ENCODE measurements around the gene GNAI1.

The GNAI1 gene

DNA sequence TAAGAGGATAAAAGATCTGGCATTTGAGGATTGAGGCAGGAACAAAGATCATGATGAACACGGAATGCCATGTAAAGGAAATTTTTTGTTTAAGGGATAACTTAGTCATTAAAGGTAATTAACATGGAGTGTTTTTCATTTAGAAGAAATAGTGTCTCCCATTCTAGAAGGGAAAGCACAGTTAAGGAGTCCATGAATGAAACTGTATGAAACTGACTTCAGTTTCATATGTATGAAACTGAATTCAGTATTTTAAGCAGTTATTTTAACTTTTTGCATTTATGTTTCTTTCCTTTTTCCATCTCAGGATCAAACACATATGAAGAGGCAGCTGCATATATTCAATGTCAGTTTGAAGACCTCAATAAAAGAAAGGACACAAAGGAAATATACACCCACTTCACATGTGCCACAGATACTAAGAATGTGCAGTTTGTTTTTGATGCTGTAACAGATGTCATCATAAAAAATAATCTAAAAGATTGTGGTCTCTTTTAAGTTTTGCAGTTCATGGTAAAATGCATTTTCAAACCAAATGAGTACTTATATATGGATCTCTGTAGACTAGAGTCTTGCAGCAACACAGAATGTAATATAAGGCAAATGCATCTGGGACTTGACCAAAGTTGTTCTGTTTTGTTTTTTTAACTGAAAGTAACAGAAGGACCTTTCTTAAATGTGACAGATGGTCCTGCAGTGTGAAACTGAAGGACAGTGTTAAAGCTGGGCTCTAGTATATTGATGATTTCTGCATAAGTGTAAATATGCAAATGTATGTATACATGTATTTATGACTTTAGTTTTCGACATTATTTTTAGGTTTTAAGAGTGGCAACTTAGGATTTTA lies 82.6 kb downstream of the GNAI1 start:
- no peak for DNase-seq

DNA sequence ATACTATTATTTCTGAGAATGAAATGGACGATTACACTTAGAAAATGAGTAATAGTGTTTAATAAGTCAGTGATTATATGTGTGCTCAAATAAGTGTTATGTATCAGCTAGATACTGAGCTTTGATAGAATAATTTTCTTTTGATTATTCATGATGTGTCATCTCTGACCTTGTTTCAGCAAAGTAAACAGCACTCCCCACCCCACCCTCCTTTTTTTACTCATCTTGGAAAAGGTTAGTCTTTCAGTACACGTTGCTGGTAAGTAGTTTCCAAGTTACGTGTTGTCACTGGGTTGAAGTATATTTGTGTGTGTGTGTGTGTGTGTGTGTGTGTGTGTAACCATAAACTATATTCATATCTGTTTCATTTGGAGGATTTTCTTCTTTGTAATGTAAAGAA lies 84.1 kb downstream of the GNAI1 start:
- DNase-seq, result no peak

DNA sequence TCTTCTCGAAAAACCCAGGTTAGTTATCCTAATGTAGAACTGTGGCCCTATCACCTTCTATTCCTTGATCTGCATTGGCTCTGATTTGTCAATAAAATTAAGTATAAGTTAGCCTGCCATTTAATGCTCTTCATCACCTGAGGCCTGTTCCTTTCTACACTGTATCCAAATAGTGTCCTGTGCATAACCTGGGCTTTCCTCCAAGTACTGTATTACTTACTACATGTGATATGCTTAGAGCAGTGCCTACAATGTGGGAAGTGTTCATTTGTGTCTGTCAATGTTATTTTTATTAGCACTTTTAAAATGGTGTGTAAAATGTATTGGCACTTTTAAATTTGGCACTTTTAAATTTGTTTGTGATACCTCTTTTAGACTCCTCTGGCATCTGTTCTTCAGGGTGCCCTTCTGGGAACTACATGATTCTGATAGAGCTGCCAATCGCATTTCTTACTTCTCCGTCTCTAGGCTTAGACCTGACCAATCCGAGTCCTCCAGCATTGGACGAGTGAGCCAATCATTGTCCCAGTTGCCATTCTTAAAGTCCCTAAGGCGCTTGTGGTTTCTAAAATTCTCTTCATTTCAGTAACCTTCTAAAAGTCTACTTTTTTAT lies 85.5 kb downstream of the GNAI1 start:
- DNase-seq, result no peak

DNA sequence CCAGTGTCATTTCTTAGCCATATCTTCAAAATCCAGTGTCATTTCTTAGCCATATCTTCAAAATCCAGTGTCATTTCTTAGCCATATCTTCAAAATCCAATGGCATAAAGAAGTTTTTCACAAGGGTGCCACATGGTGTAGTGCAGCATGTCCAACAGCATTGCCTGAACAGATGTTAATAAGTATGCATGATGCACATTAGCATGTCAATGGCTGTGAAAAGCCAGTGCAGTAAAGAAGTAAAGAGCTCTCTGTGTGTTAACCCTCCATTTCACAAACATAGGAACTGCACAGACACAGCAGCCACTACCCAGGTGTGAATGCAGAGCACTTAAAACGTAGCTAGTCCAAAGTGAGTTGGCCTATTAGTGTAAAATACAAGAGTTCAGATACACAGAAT lies 89.8 kb downstream of the GNAI1 start:
- no peak for DNase-seq

DNA sequence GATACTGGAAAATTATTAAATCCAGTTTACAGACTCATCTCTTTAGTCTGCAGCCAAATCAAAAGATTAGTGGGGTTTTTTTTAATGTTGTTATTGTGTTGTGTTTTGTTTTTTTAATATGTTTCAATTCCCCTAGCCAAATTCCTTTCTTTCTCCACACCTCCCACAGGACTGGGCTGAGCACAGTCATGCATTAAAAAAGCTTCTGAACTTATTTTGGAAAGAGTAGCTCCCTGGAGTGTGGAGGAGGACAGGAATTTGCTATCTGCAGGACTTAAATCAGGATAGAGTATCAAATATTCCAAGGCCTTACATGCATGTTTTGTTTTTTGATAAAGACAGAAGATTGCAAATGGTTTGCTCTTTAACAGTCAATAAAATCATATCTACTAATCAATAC lies 90.7 kb downstream of the GNAI1 start:
- no peak for DNase-seq

DNA sequence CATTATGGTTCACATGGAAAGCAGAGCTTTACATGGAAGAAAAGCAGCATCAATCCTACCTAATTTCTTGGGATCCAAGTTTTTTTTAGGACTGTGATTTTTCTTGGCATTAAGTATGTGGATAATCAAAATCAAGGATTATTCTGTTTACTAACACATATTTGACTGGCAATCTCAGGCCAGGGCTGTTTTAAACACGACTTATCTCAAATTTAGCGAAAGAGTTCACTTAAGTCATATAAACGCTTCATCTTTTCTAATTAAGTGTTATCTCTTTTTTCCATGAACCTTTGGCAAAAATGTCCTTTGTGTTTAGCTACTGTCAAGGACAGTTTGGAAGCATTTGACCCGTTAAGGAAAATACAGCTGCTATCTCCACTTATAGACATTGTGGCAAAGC lies 92.0 kb downstream of the GNAI1 start:
- DNase-seq, result no peak

DNA sequence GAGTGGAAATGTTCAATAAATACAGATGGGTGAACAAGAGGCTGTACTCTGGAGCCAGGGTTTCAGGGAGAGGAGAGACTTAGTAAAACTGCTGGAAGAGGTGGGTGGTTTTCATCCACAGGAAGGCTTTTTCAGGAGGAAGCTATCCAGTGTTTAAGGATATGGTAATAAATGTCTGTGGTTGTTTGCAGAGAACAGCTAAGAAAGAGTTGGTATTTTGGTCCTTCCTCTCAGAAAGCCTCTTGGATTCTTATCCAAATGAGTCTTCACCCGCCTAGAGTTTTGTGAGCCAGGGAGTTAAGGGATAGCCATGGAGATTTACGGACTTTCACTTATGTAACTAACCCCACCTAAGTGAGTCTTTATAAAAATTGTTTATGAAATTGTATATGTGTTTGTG lies 95.7 kb downstream of the GNAI1 start:
- DNase-seq, result no peak

DNA sequence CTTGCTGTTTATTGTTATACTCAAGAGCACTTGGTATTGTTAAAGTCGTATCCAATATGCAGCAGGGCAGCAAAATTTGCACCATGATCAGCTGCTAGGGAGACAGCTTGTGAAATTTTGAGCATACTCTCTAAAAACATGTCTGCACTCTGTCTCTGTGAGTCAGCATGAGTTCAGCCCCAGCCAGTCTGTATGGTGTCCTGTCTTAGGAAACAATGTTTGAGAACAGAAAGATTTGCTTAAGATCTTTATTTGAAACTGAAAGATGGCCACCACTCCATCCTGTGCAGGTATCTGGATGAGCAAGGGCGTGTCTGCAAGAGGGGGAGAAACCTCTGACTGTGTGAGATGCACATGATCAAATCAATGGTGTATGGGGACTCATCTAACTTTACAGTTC lies 97.1 kb downstream of the GNAI1 start:
- DNase-seq, result no peak

DNA sequence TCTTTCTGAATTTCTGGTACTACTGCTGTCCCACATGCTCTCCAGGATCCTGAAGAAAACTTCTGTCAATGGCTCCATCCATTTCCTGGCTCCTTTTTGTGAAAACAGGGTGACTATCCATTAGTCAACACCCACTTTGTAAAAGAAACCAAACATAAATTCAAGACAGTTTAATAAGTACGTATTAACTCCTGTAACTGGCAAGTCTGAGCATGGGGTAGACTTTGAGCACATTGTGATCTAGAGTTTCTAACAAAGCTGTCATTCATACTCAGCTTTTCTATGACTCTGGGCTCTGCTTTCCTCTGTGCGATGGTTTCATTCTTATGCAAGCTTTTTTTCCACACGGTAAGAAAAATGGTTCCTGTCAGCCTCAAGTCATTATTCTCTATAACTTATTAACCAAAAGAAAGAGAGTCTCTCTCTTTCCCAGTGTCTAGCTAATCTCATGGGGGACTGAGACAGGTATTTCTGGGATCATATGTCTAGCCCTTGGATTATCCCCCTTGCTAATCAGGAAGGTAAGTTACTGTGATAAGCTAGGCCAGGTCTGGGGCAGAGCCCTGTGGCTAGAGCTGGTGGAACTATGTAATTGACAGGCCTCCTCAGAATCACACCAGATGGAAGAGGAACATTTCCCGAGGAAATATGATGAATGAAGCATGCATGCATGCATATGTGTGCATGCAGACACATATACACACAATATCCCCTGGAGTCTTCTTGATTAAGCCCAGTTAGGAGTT lies 98.5 kb downstream of the GNAI1 start:
- no peak for DNase-seq

DNA sequence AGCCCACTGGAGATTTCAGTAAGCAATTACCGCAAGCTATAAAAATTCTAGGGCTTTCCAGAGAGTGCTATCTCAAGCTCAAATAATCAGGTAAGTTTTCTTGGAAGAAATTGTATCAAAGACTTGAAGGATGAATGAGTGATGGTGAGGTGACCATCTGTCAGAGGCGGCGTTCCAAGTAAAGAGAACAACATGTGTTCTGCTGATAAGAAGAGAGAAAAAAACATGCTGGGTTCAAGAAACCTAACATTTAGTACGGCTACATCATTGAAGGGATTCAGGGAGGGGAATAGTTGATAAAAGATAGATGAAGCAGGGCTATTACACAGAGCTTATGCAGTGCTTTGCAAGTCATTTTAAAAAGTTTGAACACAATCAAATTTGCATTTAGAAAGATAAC lies 100.7 kb downstream of the GNAI1 start:
- no peak for DNase-seq

DNA sequence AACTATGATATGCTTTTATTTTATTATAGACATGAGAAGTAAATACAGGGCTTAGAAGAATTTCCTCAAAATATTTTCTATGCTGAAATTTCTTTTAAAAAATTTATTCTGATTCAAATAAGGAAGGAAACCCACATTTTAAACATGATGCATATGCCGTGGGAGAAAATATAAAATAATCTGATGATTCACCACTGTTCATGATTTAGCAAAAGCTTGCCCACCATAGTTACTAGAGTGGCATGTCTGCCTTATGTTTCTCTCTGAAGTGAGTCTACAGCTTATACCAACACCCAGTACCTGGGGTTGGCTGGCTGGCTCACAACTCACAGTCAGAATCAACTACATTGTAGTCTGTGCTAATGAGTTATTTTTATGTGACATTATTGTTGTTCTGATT lies 102.0 kb downstream of the GNAI1 start:
- no peak for DNase-seq

DNA sequence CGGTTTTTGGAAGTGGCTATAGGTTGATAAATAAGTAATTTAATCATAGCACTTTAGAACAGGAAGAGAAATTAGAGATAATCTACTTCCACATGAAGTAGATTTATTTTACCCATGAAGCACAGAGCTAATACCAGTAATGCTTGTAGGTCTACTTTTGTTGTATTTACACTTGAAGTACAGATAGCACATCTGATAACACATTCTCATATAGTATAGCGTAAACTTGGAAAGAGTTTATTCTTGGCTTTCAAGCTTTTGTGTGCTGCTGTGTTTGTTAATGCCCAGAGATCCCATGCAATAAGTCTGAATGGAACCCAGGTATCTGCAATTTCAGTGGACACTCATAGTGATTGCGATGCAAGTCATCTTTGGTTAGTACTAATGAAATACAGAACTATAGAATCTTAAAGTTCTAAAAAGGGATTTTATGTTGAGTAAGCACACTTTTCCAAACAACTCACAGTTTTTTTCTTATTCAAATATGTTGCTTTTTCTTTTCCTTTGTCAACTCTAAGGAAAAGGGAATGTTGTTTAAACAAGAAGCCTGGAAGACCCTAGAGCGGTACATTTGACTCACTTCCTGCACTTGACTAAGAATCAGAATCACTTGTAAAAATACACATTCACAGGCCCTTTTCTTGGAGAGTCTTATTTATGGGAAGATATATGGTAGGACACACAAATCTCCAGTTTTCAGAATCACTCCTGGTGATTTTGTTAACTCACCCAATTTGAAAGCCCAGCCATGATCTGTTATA lies 105.8 kb downstream of the GNAI1 start:
- no peak for DNase-seq

DNA sequence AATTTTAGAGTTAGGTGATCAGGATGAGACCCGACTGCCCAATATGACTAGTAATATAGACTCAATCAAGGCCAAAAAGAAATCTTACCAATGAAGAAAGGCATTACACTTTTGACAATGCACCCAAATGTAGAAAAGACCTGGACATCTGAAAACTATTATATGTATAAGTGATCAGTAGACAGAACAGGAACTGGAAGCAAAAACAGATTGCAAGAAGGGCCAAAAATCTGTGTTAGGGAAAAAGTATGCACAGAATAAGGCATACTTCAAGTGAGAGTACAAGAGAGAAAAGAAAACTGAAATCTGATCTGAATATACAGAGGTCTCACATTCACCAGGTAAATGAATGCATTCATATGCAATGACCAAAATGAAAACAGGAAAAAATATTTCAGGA lies 107.0 kb downstream of the GNAI1 start:
- DNase-seq, result no peak

DNA sequence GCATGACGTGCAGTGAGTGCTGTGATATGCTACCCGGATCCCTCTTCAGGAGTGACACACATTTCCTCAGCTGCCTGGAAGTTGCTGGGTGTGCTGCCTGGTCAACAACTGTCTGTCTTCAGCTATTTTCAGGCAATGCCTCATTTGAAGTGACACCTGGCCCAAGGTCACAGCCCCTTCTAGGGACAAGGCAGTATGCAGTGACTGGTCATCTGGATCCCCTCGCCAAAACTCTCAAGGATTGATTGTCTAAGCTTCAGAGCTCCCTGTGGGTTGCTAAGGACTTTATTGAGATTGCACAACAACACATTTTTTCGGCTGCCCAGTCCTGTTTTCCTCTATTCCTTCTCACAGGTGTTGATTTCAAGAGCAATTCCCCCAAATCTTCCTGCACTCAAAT lies 108.8 kb downstream of the GNAI1 start:
- DNase-seq, result no peak

DNA sequence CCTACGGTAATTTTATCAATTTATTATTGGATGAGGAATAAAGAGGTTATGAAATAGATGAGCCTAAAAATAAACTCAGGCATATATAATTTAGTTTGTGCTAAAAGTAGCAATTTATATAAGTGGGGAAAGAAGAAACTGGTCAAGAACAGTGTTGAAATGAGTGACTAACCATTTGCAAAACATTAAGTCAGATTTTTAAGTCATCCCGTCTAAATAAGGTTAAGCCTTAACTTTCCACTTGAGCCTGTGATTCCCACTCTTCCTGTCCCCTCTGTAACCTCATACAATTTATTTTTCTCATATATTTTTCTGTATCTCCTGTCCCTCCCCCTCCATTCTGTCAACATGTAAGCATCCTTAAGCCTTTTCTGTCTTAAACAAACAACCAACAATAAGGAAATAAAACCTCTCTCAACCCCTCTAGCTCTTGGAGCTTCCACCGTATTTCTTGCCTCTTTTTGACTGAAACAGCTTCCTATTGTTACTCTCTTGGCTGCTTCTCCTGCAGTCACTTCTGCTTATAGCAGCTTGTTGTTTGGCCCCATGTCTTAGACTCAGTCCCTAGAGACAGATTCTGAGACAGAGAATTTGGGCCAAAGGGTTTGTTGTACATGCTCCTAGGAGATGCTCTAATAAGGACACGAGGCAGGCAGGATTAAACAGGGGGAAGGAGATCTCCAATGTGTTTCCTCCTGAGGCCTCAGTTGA lies 109.7 kb downstream of the GNAI1 start:
- DNase-seq, result no peak

DNA sequence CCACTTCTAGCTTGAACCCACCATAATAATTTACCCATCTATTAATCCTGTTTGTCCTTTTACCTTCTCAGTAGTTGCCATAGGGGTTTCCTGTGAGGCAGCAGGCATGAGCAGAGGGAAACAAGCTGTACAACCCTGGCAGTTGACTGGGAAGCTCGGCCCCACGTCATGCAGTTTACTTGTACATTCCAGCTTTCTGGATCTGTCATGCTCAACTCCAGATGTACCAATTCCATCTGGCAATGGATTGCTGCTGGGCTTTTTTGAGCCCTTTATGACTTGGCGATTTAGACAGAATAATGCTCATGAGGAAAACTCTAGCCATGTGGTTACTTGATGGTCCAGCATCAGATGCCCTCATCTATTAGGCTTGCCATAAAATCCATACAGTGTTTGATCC lies 112.5 kb downstream of the GNAI1 start:
- DNase-seq, result no peak

DNA sequence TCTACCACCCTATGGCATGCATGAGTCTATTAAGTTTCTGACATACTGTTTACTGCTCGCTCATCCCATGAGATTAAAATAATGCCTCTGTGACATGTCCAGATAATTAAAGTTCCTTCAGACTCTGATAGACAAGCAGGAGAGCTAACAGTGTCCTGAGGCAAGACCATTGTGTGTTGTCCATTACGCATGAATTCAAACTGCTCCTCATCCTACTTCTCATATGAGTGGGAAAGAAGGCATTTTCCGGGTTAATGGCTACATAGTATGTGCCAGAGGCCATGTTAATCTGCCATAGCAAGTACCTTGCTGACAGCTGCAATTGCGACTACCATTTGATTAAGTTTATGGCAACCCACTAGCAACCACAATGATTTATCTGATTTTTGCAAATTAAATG lies 113.3 kb downstream of the GNAI1 start:
- DNase-seq, result no peak

DNA sequence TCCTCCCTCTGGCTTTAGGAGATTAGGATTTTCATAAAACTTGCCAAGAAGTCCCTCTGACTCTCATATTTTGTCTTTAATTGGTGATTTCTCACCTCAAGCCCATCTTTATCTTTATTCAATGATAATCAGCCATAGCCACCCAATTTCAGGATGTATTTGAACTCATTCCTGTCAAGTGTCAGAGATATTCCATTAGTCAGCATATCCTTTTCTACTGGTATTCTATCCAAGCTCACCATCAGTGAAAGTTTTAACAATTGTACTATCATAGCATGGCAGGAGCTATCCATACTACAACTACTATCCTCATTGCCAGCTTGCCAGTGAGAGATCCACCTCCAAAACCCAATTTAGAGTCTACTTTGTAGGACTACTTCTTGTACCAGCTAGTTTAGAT lies 114.6 kb downstream of the GNAI1 start:
- no peak for DNase-seq

DNA sequence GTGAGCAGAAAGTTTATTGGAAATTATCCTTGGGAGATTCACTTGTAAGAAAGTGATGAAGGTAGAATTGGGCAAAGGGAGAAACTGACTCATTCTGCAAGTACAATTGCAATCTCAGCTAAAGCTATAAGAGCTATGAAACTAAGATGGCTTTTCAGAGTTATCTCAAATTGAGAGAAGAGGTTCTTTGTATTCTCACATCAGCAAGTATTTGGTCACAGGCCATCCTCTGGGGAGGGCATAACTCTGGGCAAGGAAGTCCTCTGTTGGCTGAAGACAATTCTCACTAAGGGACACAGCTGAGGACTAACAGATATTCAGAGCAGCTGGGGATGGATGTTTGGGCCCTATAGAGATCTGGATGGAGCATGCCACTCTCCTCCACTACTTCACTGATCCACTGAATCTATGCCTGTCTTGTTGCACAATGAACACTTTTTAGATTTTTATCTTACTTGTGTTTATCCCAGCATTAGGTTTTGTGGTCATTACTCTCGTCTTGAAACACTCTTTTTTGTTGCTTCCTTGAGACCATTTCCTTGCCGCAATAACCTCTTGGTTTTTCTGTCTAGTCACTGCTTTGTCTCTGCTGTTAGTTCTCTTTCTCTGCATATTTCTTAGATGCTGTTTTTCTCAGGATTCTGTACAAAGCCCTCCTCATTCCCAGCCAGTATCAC lies 115.1 kb downstream of the GNAI1 start:
- DNase-seq, result no peak

DNA sequence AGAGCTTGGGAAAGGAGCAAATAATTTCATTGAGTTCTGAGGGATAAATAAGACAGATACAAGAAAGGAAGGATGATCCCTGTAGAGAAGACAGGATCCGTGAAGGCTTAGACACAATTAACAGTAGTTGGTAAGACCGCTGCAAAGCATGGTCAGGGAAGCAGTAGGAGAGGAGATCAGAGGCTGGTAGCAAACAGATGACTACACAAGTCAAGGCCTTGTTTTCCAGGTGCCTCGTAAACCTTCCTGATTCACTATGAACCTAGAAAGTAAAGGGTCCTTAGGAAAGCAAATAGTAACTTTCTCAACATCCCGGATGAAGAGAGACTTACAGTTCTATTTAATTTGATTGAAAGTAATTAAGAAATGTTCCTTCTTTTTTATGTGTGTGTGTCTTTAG lies 118.6 kb downstream of the GNAI1 start:
- DNase-seq, result no peak

DNA sequence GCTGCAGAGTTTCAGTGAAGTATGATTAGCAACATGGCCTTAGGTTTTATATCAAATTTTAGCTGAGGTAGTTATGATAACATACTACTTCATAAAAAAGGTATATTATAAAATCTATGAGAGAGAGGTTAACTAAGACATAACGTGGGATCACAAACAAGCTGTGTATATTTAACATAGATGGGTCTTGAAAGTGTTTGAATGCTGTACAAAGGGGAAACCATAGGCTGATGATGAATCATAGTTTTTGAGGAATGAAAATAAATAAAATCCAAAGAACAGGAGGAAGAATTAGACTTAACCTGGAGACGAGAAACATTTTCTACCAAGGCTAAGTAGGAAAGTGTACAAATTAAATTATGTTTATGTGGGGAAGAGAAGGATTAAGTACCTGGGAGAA lies 119.0 kb downstream of the GNAI1 start:
- no peak for DNase-seq

DNA sequence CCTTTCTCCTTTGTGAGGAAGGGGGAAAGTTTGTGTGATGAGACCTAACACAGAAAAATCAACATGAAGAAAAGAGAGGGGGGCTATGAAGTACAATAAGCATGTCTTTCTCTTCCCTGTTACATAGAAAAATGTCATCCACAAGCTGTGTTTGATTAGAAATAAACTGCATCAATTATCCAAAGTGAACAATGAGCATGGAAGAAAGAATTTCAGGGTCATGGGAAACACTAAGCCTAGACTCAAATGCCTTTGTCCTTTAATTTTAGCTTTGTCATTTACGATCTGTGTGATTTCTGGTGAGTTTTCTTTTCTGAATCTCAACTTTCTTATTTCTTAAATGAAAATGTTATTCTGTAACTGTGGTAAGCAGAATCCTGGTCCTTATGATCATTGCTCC lies 121.0 kb downstream of the GNAI1 start:
- no peak for DNase-seq

Data from NCI-H1092 (cell line).